ENCODE data around the gene IFNK. TPM values are rescaled to one million over a fixed set of nuclear protein-coding genes. Genes with fewer than 3 reads are reported as not detected.

The IFNK gene
- total RNA-seq, 2 donors from 2014 or later: not detected

- DNase-seq: no peak
- TF ChIP-seq, protein P1, sequence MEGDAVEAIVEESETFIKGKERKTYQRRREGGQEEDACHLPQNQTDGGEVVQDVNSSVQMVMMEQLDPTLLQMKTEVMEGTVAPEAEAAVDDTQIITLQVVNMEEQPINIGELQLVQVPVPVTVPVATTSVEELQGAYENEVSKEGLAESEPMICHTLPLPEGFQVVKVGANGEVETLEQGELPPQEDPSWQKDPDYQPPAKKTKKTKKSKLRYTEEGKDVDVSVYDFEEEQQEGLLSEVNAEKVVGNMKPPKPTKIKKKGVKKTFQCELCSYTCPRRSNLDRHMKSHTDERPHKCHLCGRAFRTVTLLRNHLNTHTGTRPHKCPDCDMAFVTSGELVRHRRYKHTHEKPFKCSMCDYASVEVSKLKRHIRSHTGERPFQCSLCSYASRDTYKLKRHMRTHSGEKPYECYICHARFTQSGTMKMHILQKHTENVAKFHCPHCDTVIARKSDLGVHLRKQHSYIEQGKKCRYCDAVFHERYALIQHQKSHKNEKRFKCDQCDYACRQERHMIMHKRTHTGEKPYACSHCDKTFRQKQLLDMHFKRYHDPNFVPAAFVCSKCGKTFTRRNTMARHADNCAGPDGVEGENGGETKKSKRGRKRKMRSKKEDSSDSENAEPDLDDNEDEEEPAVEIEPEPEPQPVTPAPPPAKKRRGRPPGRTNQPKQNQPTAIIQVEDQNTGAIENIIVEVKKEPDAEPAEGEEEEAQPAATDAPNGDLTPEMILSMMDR (IDR thresholded peaks at IDR 0.05): no peak
- Histone ChIP-seq H3K27me3 (no peaks in the 10 kb centered on the region), H3K9me3 (no peaks in the 10 kb centered on the region), H3K9ac (ENCODE audit: low read depth in 2 of 2, low read length in 2 of 2) (no peak overlapping the region), H3K4me3 (no peak overlapping the region), H3K27ac (no peak overlapping the region), H3K4me1 (peaks cover 9% of the 10 kb centered on the region), H3K36me3 (no peaks in the 10 kb centered on the region)
- intact Hi-C loops (cut with DNase I): no loop called here
These were observed 34.8 kb upstream of the IFNK start for GRCh38 chr9:27489087-27489876.

DNA sequence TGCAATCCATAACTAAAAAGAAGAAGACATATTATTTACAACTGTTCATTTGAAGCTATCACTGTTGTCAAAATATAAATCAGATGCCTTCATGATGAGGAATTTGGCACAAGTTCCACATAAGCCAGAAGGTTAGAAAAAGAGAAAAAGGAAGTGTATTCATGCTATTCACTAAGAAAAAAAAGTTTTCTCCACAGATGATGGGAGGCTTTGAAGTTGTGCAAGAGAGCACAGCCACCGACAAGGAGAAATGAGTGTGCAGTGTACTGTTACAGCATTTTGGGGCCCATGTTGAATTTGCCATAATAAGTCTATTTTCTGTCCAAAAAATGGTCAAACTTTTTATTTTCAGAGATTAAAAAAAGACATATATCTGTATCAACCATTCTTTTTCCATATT lies 32.9 kb upstream of the IFNK start:
- peaks cover 9% of the 10 kb centered on the region for H3K4me1 ChIP-seq
- DNase-seq: no peak
- H3K9ac ChIP-seq (ENCODE audit: low read depth in 2 of 2, low read length in 2 of 2): no peak overlapping the region
- H3K27me3 ChIP-seq: no peaks in the 10 kb centered on the region
- no peak overlapping the region for H3K4me3 ChIP-seq
- H3K36me3 ChIP-seq: no peaks in the 10 kb centered on the region
- H3K27ac ChIP-seq: no peak overlapping the region
- TF ChIP-seq, protein P1 (IDR thresholded peaks at IDR 0.05): no peak
- intact Hi-C loops (cut with DNase I): no loop called here
- H3K9me3 ChIP-seq: no peaks in the 10 kb centered on the region

DNA sequence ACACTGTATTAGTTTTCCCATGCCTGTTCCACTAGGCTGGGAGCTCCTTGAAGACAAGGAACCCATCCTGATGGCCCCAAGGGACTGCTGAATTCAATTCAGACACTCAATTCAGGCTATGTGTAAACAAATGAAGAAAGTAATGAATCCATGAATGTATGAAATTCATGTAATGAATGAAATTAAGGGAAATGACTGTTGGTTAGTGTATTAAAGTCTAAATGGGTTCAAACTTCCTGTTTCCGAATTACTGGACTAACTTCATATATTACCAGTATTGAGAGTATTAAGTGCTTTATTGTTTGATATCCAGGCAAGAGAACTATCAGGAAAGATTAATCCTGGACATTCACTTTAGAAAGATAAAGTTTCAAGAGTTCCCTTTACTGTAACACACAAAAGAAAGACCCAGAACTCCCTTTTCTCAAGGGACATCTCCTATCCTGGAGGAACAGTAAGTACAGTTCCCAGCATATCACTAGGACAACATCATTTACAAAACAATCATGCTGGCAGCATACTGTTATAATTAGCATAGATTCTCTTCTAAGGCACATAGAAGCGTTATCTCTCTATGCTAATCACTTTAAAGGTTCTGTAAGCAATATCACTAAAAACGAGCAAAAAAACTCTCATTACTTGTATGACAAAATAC lies 28.5 kb upstream of the IFNK start:
- no peaks in the 10 kb centered on the region for H3K36me3 ChIP-seq
- no peak overlapping the region for H3K4me3 ChIP-seq
- H3K9ac ChIP-seq (ENCODE audit: low read depth in 2 of 2, low read length in 2 of 2): no peak overlapping the region
- DNase-seq: no peak
- intact Hi-C loops (cut with DNase I): no loop called here
- H3K27ac ChIP-seq: no peak overlapping the region
- H3K4me1 ChIP-seq: no peaks in the 10 kb centered on the region
- no peaks in the 10 kb centered on the region for H3K9me3 ChIP-seq
- no peaks in the 10 kb centered on the region for H3K27me3 ChIP-seq
- TF ChIP-seq, protein P1 (IDR thresholded peaks at IDR 0.05): no peak

DNA sequence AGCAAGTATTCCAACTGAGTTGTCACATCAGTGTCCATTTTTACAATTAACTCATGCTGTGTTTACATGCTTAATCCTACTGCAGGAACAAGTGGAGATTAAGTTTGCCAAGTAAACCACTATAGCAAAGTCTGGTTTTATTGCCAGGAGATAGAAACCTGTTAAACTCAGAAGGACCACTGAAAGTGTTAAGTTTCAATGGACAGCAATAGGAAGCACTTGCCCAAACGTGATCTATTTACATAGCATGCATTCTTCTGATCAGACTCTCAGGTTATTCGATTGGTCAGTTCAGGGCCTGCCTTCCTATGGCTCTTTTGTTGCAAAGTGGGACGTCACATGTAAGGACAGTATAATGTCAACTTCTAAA lies 28.0 kb upstream of the IFNK start:
- H3K4me3 ChIP-seq: no peak overlapping the region
- intact Hi-C loops (cut with DNase I): no loop called here
- TF ChIP-seq, protein P1 (IDR thresholded peaks at IDR 0.05): no peak
- H3K4me1 ChIP-seq: no peaks in the 10 kb centered on the region
- no peak for DNase-seq
- H3K9me3 ChIP-seq: no peaks in the 10 kb centered on the region
- H3K27me3 ChIP-seq: no peaks in the 10 kb centered on the region
- no peak overlapping the region for H3K27ac ChIP-seq
- no peaks in the 10 kb centered on the region for H3K36me3 ChIP-seq
- H3K9ac ChIP-seq (ENCODE audit: low read depth in 2 of 2, low read length in 2 of 2): no peak overlapping the region

GRCh38 chr9:27497883-27498417 lies 26.1 kb upstream of the IFNK start:
- H3K9me3 ChIP-seq: no peaks in the 10 kb centered on the region
- TF ChIP-seq, protein P1 (IDR thresholded peaks at IDR 0.05): no peak
- no peaks in the 10 kb centered on the region for H3K4me1 ChIP-seq
- H3K27ac ChIP-seq: no peak overlapping the region
- intact Hi-C loops (cut with DNase I): no loop called here
- no peak for DNase-seq
- no peaks in the 10 kb centered on the region for H3K36me3 ChIP-seq
- H3K9ac ChIP-seq (ENCODE audit: low read depth in 2 of 2, low read length in 2 of 2): no peak overlapping the region
- no peaks in the 10 kb centered on the region for H3K27me3 ChIP-seq
- H3K4me3 ChIP-seq: no peak overlapping the region

All from colonic mucosa (tissue), 4 donors.